MG63 (cell line): ENCODE data around the gene SCYGR2. TPM values are rescaled to one million over a fixed set of nuclear protein-coding genes. Genes with fewer than 3 reads are reported as not detected.
"Not testable (repeated sequence)": the region's sequence is repeated elsewhere in the genome, so short reads cannot be mapped to it uniquely, and the experiment has no call there.

Experiments used
- DNase-seq: peaks from one replicate; pipeline ENCODE4 v3.0.0-alpha.2; 2020
- H3K27me3 ChIP-seq: fragments of 250-450 bp; sonication (Bioruptor Pico); 2 replicates; pipeline ENCODE4 v1.5.1; 2020; ENCODE audit warnings: mild to moderate bottlenecking, moderate library complexity
- H3K36me3 ChIP-seq: fragments of 250-450 bp; sonication (Bioruptor Pico); 2 replicates; pipeline ENCODE4 v1.5.1; 2020; ENCODE audit warnings: mild to moderate bottlenecking, moderate library complexity
- H3K4me3 ChIP-seq: fragments of 250-450 bp; sonication (Bioruptor Pico); 2 replicates; pipeline ENCODE4 v1.5.1; 2020; ENCODE audit warnings: mild to moderate bottlenecking, moderate library complexity
- H3K9me3 ChIP-seq: fragments of 250-450 bp; sonication (Bioruptor Pico); 2 replicates; pipeline ENCODE4 v1.5.1; 2020; ENCODE audit warnings: mild to moderate bottlenecking, moderate library complexity
- total RNA-seq: library from RNA; depleted of rRNA; stranded (reverse); fragments of >200 nt; shearing (Covaris generic); gene quantifications from 2 replicates; pipeline ENCODE4 v1.2.3, GENCODE V29; 2014; ENCODE audit warnings: low replicate concordance; rRNA removed

SCYGR2 gene
- total RNA-seq: not detected in 2 replicates

- not testable (repeated sequence) for DNase-seq, H3K4me3 ChIP-seq, H3K27me3 ChIP-seq, H3K36me3 ChIP-seq, H3K9me3 ChIP-seq
Measured at GRCh38 chr2:227598835-227599503, at the start of gene SCYGR2. SCYGR2 (plus strand) TSS chr2:227598893; CDS start chr2:227598893, 0 bp downstream.

GRCh38 chr2:227551836-227552235, 46.9 kb upstream of the SCYGR2 start:
- Histone ChIP-seq H3K4me3 (no peak overlapping the region), H3K36me3 (peaks cover 59% of the 10 kb centered on the region), H3K27me3 (no peaks in the 10 kb centered on the region), H3K9me3 (no peaks in the 10 kb centered on the region)
- DNase-seq: no peak

GRCh38 chr2:227562581-227562980, 36.1 kb upstream of the SCYGR2 start:
- Histone ChIP-seq H3K4me3 (no peak overlapping the region), H3K27me3 (no peaks in the 10 kb centered on the region), H3K36me3 (peaks cover 24% of the 10 kb centered on the region), H3K9me3 (no peaks in the 10 kb centered on the region)
- DNase-seq: no peak

- no peak for DNase-seq
- no peaks in the 10 kb centered on the region for H3K27me3 ChIP-seq
- no peaks in the 10 kb centered on the region for H3K9me3 ChIP-seq
- H3K36me3 ChIP-seq: peaks cover 15% of the 10 kb centered on the region
- no peak overlapping the region for H3K4me3 ChIP-seq
Measured at GRCh38 chr2:227565080-227565479, 33.6 kb upstream of the SCYGR2 start.

- H3K27me3 ChIP-seq: no peaks in the 10 kb centered on the region
- no peak overlapping the region for H3K4me3 ChIP-seq
- H3K36me3 ChIP-seq: peaks cover 12% of the 10 kb centered on the region
- H3K9me3 ChIP-seq: no peaks in the 10 kb centered on the region
- no peak for DNase-seq
Measured at GRCh38 chr2:227566012-227566411, 32.7 kb upstream of the SCYGR2 start.

GRCh38 chr2:227568852-227569169, 29.9 kb upstream of the SCYGR2 start:
- H3K4me3 ChIP-seq: no peak overlapping the region

GRCh38 chr2:227570615-227571014, 28.1 kb upstream of the SCYGR2 start:
- no peaks in the 10 kb centered on the region for H3K9me3 ChIP-seq
- H3K36me3 ChIP-seq: no peaks in the 10 kb centered on the region; the same call in none of the 2 replicates
- no peak overlapping the region for H3K4me3 ChIP-seq
- DNase-seq: no peak
- H3K27me3 ChIP-seq: no peaks in the 10 kb centered on the region

More at GRCh38 chr2:227568852-227569169, 29.9 kb upstream of the SCYGR2 start:
- Histone ChIP-seq H3K9me3 (no peaks in the 10 kb centered on the region), H3K36me3 (peaks cover 4% of the 10 kb centered on the region), H3K27me3 (no peaks in the 10 kb centered on the region)
- no peak for DNase-seq

GRCh38 chr2:227576110-227576509, 22.6 kb upstream of the SCYGR2 start:
- Histone ChIP-seq H3K4me3 (no peak overlapping the region), H3K36me3 (no peaks in the 10 kb centered on the region), H3K27me3 (no peaks in the 10 kb centered on the region), H3K9me3 (no peaks in the 10 kb centered on the region)
- no peak for DNase-seq

GRCh38 chr2:227576812-227577211, 21.9 kb upstream of the SCYGR2 start:
- no peak for DNase-seq
- no peak overlapping the region for H3K4me3 ChIP-seq

GRCh38 chr2:227577555-227577954, 21.1 kb upstream of the SCYGR2 start:
- Histone ChIP-seq H3K27me3 (no peaks in the 10 kb centered on the region), H3K9me3 (peaks cover 6% of the 10 kb centered on the region), H3K36me3 (no peaks in the 10 kb centered on the region), H3K4me3 (no peak overlapping the region)
- no peak for DNase-seq

More at GRCh38 chr2:227576812-227577211, 21.9 kb upstream of the SCYGR2 start:
- no peaks in the 10 kb centered on the region for H3K27me3 ChIP-seq
- no peaks in the 10 kb centered on the region for H3K36me3 ChIP-seq
- no peaks in the 10 kb centered on the region; the same call in 1 of the 2 replicates for H3K9me3 ChIP-seq

- Histone ChIP-seq H3K9me3 (peaks cover 8% of the 10 kb centered on the region), H3K36me3 (no peaks in the 10 kb centered on the region), H3K27me3 (no peaks in the 10 kb centered on the region), H3K4me3 (no peak overlapping the region)
- DNase-seq: no peak
Measured at GRCh38 chr2:227578642-227579041, 20.1 kb upstream of the SCYGR2 start.

- Histone ChIP-seq H3K27me3 (no peaks in the 10 kb centered on the region), H3K9me3 (peaks cover 8% of the 10 kb centered on the region), H3K4me3 (no peak overlapping the region), H3K36me3 (no peaks in the 10 kb centered on the region)
- no peak for DNase-seq
Measured at GRCh38 chr2:227579791-227580190, 18.9 kb upstream of the SCYGR2 start.

GRCh38 chr2:227582369-227582768, 16.3 kb upstream of the SCYGR2 start:
- Histone ChIP-seq H3K36me3 (no peaks in the 10 kb centered on the region), H3K9me3 (peaks cover 8% of the 10 kb centered on the region), H3K4me3 (no peak overlapping the region), H3K27me3 (no peaks in the 10 kb centered on the region)
- no peak for DNase-seq

GRCh38 chr2:227592694-227593387, 5.9 kb upstream of the SCYGR2 start:
- no peaks in the 10 kb centered on the region for H3K9me3 ChIP-seq
- no peaks in the 10 kb centered on the region for H3K36me3 ChIP-seq
- H3K4me3 ChIP-seq: no peak overlapping the region
- H3K27me3 ChIP-seq: no peaks in the 10 kb centered on the region
- DNase-seq: no peak

GRCh38 chr2:227595797-227596196, 2.9 kb upstream of the SCYGR2 start:
- Histone ChIP-seq H3K36me3 (no peaks in the 10 kb centered on the region), H3K27me3 (no peaks in the 10 kb centered on the region), H3K9me3 (no peaks in the 10 kb centered on the region), H3K4me3 (no peak overlapping the region)
- DNase-seq: no peak

- no peaks in the 10 kb centered on the region for H3K27me3 ChIP-seq
- H3K9me3 ChIP-seq: no peaks in the 10 kb centered on the region
- H3K4me3 ChIP-seq: no peak overlapping the region
- H3K36me3 ChIP-seq: no peaks in the 10 kb centered on the region
- no peak for DNase-seq
Measured at GRCh38 chr2:227597036-227597435, 1.7 kb upstream of the SCYGR2 start.

- DNase-seq: no peak
Measured at GRCh38 chr2:227597998-227598397, 695 bp upstream of the SCYGR2 start.

GRCh38 chr2:227602358-227602757, 3.7 kb downstream of the SCYGR2 start:
- DNase-seq: no peak
- Histone ChIP-seq H3K27me3 (no peaks in the 10 kb centered on the region), H3K36me3 (no peaks in the 10 kb centered on the region), H3K9me3 (no peaks in the 10 kb centered on the region), H3K4me3 (no peak overlapping the region)

More at GRCh38 chr2:227597998-227598397, 695 bp upstream of the SCYGR2 start:
- no peak overlapping the region for H3K4me3 ChIP-seq
- H3K36me3 ChIP-seq: no peaks in the 10 kb centered on the region
- no peaks in the 10 kb centered on the region for H3K27me3 ChIP-seq
- H3K9me3 ChIP-seq: no peaks in the 10 kb centered on the region
